GM23338 (cell line): ENCODE results near the gene ZNF438. TPM values are rescaled to one million over a fixed set of nuclear protein-coding genes. Genes with fewer than 3 reads are reported as not detected.

ENCODE experiments used
- ATAC-seq: fragments of 200-7000 bp; cut with Tn5 transposase; 3 replicates; pipeline ENCODE4 v1.9.1; 2020
- DNase-seq: peaks from one replicate; pipeline ENCODE4 v3.0.0-alpha.2; 2015; ENCODE audit warnings: low spot score
- H2AFZ ChIP-seq: fragments of 200-600 bp; sonication (generic); 2 replicates; pipeline ENCODE4 v1.8.0; 2016; ENCODE audit warnings: antibody characterized with exemption, mild to moderate bottlenecking, moderate library complexity
- H3F3A ChIP-seq: fragments of 200-600 bp; sonication (generic); replicated peaks from 2 replicates; pipeline ENCODE4 v1.8.0; 2017; ENCODE audit warnings: antibody characterized with exemption, mixed run types, low read depth
- H3K27ac ChIP-seq: fragments of 200-600 bp; sonication (generic); 2 replicates; pipeline ENCODE4 v1.6.1; 2016; ENCODE audit warnings: low read depth
- H3K27me3 ChIP-seq: fragments of 200-600 bp; sonication (generic); 2 replicates; pipeline ENCODE4 v1.8.0; 2016; ENCODE audit warnings: mild to moderate bottlenecking, mixed run types, moderate library complexity; ENCODE audit not compliant: insufficient read depth
- H3K36me3 ChIP-seq: fragments of 200-600 bp; sonication (generic); 2 replicates; pipeline ENCODE4 v1.8.0; 2016; ENCODE audit warnings: mild to moderate bottlenecking; ENCODE audit not compliant: insufficient read depth
- H3K4me1 ChIP-seq: fragments of 200-600 bp; sonication (generic); 2 replicates; pipeline ENCODE4 v1.8.0; 2016; ENCODE audit warnings: mild to moderate bottlenecking, moderate library complexity; ENCODE audit not compliant: insufficient read depth
- H3K4me2 ChIP-seq: fragments of 200-600 bp; sonication (generic); 2 replicates; pipeline ENCODE4 v1.7.1; 2017; ENCODE audit warnings: mixed run types
- H3K4me3 ChIP-seq: fragments of 200-600 bp; sonication (generic); 2 replicates; pipeline ENCODE4 v1.6.1; 2016; ENCODE audit warnings: mixed run types
- H3K79me2 ChIP-seq: fragments of 200-600 bp; sonication (generic); replicated peaks from 2 replicates; pipeline ENCODE4 v1.8.0; 2017; ENCODE audit warnings: mild to moderate bottlenecking; ENCODE audit not compliant: insufficient read depth
- H3K9me2 ChIP-seq: fragments of 200-600 bp; sonication (generic); 2 replicates; pipeline ENCODE4 v1.8.0; 2017; ENCODE audit not compliant: insufficient read depth
- H4K20me1 ChIP-seq: fragments of 200-600 bp; sonication (generic); replicated peaks from 2 replicates; pipeline ENCODE4 v1.8.0; 2017; ENCODE audit warnings: mild to moderate bottlenecking; ENCODE audit not compliant: insufficient read depth
- H3K27ac Mint-ChIP-seq: 2 replicates; pipeline ENCODE4 v1.8.0; 2020; ENCODE audit warnings: inconsistent platforms, mild to moderate bottlenecking, moderate library complexity, mixed read lengths
- H3K27me3 Mint-ChIP-seq: 3 replicates; pipeline ENCODE4 v1.8.0; 2022; ENCODE audit warnings: low read depth, mild to moderate bottlenecking, moderate library complexity, mixed read lengths, inconsistent platforms; ENCODE audit not compliant: insufficient read depth, poor library complexity
- H3K36me3 Mint-ChIP-seq: 3 replicates; pipeline ENCODE4 v1.8.0; 2021; ENCODE audit warnings: low read depth, mild to moderate bottlenecking, inconsistent platforms, moderate library complexity, mixed read lengths
- H3K4me1 Mint-ChIP-seq: 3 replicates; pipeline ENCODE4 v1.8.0; 2020; ENCODE audit warnings: mild to moderate bottlenecking, inconsistent platforms, mixed read lengths
- H3K4me3 Mint-ChIP-seq: 3 replicates; pipeline ENCODE4 v1.8.0; 2021; ENCODE audit warnings: moderate library complexity, mild to moderate bottlenecking, inconsistent platforms, mixed read lengths
- H3K9me3 Mint-ChIP-seq: 3 replicates; pipeline ENCODE4 v1.8.0; 2020; ENCODE audit warnings: moderate library complexity, mild to moderate bottlenecking, inconsistent platforms, mixed read lengths
- CREB1 ChIP-seq: fragments of 250-450 bp; sonication (Bioruptor Pico); IDR thresholded peaks from 2 replicates; pipeline ENCODE4 v1.5.0; 2020; ENCODE audit warnings: low read depth, mild to moderate bottlenecking, moderate library complexity
- CTCF ChIP-seq, 2 experiments: fragments of 200-600 bp in 1 of 2; sonication (generic) in 1 of 2; conservative IDR thresholded peaks; 2 replicates each; pipeline versions ENCODE4 v1.5.1 to v1.6.1; 2016 to 2017; ENCODE audit warnings: antibody characterized with exemption in 2 of 2, low read depth in 2 of 2, mild to moderate bottlenecking in 2 of 2, moderate library complexity in 1 of 2
- ETS1 ChIP-seq: IDR thresholded peaks from 2 replicates; pipeline ENCODE4 v1.6.1; 2016; ENCODE audit warnings: antibody characterized with exemption
- EZH2 ChIP-seq: fragments of 200-600 bp; sonication (generic); IDR thresholded peaks from one replicate; pipeline ENCODE4 v1.8.0; 2017; ENCODE audit warnings: antibody characterized with exemption, mild to moderate bottlenecking, low read depth; ENCODE audit not compliant: unreplicated experiment
- EZH2phosphoT487 ChIP-seq: fragments of 200-600 bp; sonication (generic); IDR thresholded peaks from one replicate; pipeline ENCODE4 v1.8.1; 2018; ENCODE audit warnings: antibody characterized with exemption; ENCODE audit not compliant: unreplicated experiment
- JUNB ChIP-seq: IDR thresholded peaks from one replicate; pipeline ENCODE4 v1.6.1; 2016; ENCODE audit warnings: antibody characterized with exemption; ENCODE audit not compliant: unreplicated experiment
- NANOG ChIP-seq: IDR thresholded peaks from 2 replicates; pipeline ENCODE4 v1.6.1; 2016; ENCODE audit warnings: antibody characterized with exemption, borderline replicate concordance
- POLR2AphosphoS5 ChIP-seq: IDR thresholded peaks from 2 replicates; pipeline ENCODE4 v1.6.1; 2016; ENCODE audit warnings: antibody characterized with exemption, low read depth
- REST ChIP-seq: IDR thresholded peaks from one replicate; pipeline ENCODE4 v1.6.1; 2018; ENCODE audit warnings: antibody characterized with exemption; ENCODE audit not compliant: unreplicated experiment
- STAT1 ChIP-seq: IDR thresholded peaks from one replicate; pipeline ENCODE4 v1.6.1; 2016; ENCODE audit warnings: antibody characterized with exemption; ENCODE audit not compliant: unreplicated experiment
- ZNF114 ChIP-seq: fragments of 250-450 bp; sonication (Bioruptor Pico); IDR thresholded peaks from 2 replicates; pipeline ENCODE4 v1.5.0; 2020; ENCODE audit warnings: mild to moderate bottlenecking, moderate library complexity
- ZNF331 ChIP-seq: fragments of 250-450 bp; sonication (Bioruptor Pico); IDR thresholded peaks from 2 replicates; pipeline ENCODE4 v1.5.0; 2020; ENCODE audit warnings: low read depth, mild to moderate bottlenecking, moderate library complexity
- ZNF462 ChIP-seq: fragments of 250-450 bp; sonication (Bioruptor Pico); IDR thresholded peaks from 2 replicates; pipeline ENCODE4 v1.5.0; 2020; ENCODE audit warnings: mild to moderate bottlenecking, moderate library complexity
- polyA plus RNA-seq: library from polyadenylated mRNA; unstranded; fragments of >200 nt; fragmentation: Nextera tagmentation; extraction: Ambion mirVana; gene quantifications from 2 replicates; pipeline ENCODE4 v1.2.1, GENCODE V29; 2016
- total RNA-seq: library from RNA; depleted of rRNA; stranded (reverse); fragments of >200 nt; shearing (Covaris generic); gene quantifications from 2 replicates; pipeline ENCODE4 v1.2.3, GENCODE V29; 2014

ZNF438 gene
- total and polyA plus RNA-seq, 2 experiments from 2014 or later: 0.91 to 0.94 TPM

GRCh38 chr10:30978843-30979242 lies 52.8 kb downstream of the ZNF438 start:
- H3K27me3 ChIP-seq: no peaks in the 10 kb centered on the region
- no peaks in the 10 kb centered on the region for H3F3A ChIP-seq
- H3K36me3 Mint-ChIP-seq: 0 out of 3 replicates have a peak, but pooled peaks cover 4% of the 10 kb centered on the region
- DNase-seq (no peak), ATAC-seq (no peak)
- no peaks in the 10 kb centered on the region for H4K20me1 ChIP-seq
- H3K4me3 Mint-ChIP-seq: no peak overlapping the region
- no peak overlapping the region for H3K4me3 ChIP-seq
- no peak overlapping the region for H3K27ac Mint-ChIP-seq
- H3K4me2 ChIP-seq: no peak overlapping the region
- no peaks in the 10 kb centered on the region for H3K4me1 ChIP-seq
- no peak overlapping the region for H3K27ac ChIP-seq
- H3K27me3 Mint-ChIP-seq: no peaks in the 10 kb centered on the region
- H3K9me3 Mint-ChIP-seq: peaks cover 4% of the 10 kb centered on the region; the same call in 1 of the 3 replicates
- TF ChIP-seq CREB1 (no peak), EZH2 (no peak), STAT1 (no peak), NANOG (no peak), ZNF462 (no peak), EZH2phosphoT487 (no peak), JUNB (no peak), POLR2AphosphoS5 (no peak), ETS1 (no peak), ZNF331 (CRISPR knock-in tag) (no peak), CTCF (conservative IDR thresholded peaks at IDR 0.05; ENCODE audit: low read depth in 2 of 2) (no peak), REST (no peak), ZNF114 (CRISPR knock-in tag) (no peak)
- H2AFZ ChIP-seq: no peak overlapping the region
- no peaks in the 10 kb centered on the region for H3K4me1 Mint-ChIP-seq
- no peaks in the 10 kb centered on the region for H3K79me2 ChIP-seq
- no peaks in the 10 kb centered on the region for H3K9me2 ChIP-seq
- no peaks in the 10 kb centered on the region for H3K36me3 ChIP-seq
